Eye (tissue), 1 donor: ENCODE results near the gene CDH23.
A peak's percentile ranks its signal among the peaks of the same experiment; 100 is the strongest.

Source experiments
- DNase-seq: peaks from one replicate; pipeline ENCODE4 v3.0.0-alpha.2; 2015

The CDH23 gene

DNA sequence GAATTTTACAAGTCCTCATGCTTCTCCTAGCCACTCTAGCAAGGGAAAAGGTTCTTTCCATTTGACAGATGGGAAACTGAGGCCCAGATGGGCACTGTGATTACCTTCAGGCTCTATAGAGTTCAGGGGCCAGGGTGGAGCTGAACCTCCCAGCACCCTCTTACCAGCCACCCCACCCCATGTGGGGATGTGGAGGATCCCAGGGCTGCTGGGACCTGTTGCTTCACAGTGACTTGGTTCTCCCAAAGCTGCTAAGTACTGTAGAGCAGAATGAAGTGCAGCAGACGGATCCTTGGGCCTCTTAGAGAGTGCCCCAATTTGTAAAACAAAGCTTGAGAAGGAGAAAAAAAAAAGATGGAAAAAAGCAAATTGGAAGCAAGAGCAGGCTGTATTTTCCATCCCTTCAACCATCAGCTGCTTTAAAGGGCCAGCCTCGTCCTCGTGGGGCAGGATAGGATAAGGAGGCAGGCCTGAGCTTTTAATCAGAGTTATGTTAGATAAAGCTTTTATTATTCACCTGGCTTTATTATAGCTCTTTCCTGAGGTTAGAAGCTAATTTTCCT, 147.0 kb downstream of the CDH23 start:
- no peak for DNase-seq

DNA sequence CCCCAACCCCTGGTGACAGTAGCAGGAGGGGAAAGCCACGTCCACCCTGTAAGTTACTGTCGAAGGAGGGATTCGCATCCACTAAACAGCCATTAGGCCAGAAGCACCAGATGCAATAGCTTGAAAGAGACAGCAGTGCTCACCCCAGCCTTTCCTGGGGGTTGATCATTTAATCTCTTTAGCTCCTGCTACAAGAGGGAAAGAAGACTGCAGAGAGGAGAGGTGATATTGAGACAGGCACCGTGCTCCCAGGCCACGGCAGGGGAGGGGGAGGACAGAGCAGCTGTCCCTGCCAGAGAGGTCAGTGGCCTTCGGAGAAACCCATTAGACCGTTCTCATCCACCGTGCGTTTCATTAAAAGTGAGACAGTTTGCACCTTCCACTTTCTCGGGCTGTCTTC, 148.3 kb downstream of the CDH23 start:
- DNase-seq, result no peak

GRCh38 chr10:71546220-71546619, 149.5 kb downstream of the CDH23 start:
- DNase-seq, result no peak

- peak; percentile 55 for DNase-seq
These were observed 150.6 kb downstream of the CDH23 start for GRCh38 chr10:71547312-71547711.

DNA sequence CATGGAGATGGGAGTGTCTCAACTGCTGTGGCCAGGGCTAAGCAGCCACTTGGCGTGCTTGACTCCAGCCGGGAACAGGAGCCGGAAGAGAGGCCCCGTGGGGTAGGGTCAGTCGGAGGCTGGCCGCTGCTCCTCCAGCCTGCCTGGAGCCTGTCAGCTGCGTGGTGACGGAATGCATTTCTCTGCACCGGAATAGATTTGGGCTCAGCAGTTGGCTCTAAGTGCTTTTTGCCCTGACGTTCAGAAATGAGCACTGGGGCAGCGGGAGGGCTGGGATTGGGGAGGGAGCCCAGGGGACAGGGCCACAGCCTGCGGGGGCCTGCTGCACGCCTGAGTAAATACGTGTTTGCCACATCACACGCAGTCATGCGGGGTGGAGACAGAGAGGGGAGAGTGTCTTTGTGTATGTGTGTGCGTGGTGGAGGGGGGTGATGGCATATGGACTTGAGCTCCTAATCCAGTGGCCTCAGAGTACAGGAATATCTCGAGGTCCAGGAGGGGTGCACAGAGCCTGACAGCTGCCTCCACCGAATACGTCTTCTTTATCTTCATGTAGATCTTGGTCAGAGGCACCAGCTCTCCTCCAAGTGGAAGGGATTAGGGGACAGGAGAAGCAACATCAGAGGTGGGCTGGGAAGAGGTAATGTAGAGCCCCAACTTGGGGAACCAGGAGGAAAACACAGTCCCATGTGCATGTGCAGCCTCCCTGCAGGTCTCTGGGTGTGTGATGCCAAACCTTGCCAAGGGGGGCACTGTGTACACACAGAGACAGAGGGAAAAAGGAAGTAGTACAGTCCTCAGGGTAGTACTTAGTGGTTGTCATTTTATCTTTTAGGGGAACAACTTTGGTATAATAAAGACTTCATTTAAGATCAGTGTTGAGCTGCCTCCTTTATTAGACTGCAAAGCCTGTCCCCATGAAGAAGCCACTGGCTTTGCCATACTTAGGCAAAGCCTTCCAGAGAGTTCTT, 151.4 kb downstream of the CDH23 start:
- DNase-seq, result peak; percentile 94

DNA sequence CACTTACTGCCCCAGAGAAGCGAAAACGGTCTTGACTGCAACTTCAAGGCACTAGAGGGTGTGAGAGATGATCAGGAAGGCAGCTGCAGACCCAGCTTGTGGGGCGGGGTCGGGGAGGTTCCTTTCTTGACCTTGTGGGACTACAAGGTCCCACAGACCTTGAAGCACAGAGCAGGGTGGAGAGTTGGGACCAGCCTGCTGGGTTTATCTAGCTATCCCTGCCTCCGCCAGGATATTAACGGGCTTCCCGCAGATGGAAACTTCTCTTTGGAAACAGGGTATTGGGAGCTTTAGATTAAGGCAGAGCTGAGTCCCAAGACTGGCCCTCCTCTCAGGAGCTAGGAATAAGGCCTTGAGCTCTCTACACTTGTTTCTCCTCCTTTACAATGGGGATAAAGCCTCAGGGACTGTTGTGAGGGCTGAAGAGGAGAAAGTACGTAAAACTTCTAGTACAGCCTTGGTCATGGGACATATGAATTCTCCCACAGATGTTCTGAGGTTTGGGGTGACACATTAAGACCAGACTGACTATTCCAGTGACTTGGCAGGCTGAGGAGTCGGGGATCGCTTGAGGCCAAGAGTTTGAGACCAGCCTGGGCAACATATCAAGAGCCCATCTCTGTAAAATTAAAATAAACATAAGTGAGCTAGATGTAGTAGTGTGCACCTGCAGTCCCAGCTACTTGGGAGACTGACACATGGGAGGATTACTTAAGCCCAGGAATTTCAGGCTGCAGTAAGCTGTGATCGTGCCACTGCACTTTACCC, 153.2 kb downstream of the CDH23 start:
- no peak for DNase-seq

DNA sequence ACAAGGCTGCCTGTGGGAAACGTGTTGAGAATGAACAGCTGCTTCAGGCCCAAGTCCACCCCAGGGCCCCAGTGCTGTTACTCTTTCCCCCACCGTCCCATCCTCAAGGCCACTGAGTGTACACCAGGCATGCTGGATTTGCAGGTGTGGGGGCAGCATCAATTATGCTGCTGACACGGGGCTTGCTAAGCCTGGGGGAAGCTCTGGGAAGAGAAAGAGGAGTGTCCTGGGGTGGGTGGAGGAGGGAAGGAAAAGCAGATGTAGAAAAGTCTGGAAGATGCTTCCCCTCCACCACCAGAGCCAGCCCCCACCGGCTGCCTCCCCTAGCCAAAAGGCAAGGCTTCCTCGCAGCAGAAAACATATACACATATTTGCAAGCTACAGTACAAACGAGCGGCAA, 153.9 kb downstream of the CDH23 start:
- no peak for DNase-seq

DNA sequence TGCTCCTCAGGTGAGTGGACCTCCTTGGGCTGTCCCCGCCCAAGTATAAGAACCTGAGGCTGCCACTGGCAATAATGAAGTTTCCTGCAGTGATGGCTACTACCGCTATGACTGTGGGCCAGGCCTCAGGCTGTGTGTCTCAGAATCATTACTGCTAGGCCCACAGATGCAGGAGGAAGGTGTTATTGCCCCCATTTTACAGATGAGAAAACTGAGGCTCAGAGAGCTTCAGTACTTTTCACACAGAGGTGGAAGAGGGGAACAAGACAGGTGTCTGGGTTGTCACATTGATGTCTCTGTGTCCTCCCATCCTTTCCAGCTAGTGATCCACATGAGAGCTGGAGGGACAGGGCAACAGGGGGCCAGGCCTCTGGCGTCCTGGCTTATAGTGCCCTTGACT, 155.2 kb downstream of the CDH23 start:
- no peak for DNase-seq

DNA sequence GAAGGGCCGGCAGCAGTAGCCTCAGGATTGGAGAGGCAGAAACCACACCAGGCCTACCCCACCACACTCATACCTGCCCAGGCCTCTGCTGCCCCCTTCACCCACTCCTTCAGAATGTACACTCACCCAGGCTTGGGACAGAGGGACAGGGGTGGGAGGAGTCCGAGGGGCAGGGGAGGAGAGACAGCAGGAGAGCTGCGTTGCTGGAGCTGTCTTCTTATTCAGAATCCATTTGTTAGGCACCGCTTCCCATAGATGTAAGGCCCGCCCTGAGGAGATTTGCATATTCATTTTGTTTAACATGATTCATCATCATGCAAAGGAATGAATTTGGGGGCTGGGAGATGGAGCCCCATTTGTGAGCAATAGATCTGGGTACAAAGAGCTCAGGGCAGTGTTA, 156.7 kb downstream of the CDH23 start:
- peak; percentile 48 for DNase-seq

GRCh38 chr10:71554671-71555070, 158.0 kb downstream of the CDH23 start:
- no peak for DNase-seq

- DNase-seq, result no peak
These were observed 158.5 kb downstream of the CDH23 start for GRCh38 chr10:71555087-71555723.

DNA sequence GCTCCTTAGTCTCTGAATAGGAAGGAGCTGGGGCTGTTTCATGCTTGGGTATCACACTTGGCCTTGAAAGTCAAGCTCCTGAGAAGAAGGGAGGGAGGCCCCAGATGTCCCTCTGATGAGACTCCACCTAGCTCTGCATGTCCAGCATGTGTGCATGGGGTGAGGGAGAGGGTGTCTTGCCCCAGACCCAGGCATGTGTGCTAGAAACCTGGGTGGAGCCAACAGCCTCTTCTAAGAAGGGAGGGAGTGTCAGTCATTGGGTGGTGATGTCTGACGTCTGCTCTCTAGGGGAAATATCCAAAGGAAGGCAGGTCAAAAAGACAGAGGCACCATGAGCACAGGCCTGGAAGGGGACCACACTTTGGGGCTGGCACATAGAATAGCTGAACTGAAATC, 159.0 kb downstream of the CDH23 start:
- DNase-seq, result no peak

DNA sequence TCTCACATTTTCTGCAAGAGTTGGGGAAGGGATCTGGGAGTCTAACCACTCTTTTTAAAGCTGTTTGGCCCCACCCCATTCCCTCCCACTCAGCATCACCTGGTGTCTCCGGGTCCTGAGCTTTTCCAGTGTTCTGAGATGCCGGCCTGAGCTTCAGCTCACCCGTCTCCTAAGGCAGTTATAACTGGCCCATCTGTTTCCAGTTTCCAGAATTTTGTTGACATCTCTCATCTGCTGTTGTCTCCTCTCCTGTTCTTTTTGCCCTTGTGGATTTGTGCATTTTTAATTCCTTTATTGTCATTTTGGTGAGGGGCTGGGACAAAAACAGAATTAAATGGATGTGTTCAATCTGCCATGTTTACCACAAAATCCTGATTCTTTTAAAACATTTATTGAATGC, 162.3 kb downstream of the CDH23 start:
- DNase-seq, result no peak

GRCh38 chr10:71561003-71561574, 164.4 kb downstream of the CDH23 start:
- no peak for DNase-seq

- DNase-seq, result no peak
These were observed 165.5 kb downstream of the CDH23 start for GRCh38 chr10:71562181-71562580.

- no peak for DNase-seq
These were observed 166.2 kb downstream of the CDH23 start for GRCh38 chr10:71562904-71563303.

GRCh38 chr10:71564194-71564820, 167.6 kb downstream of the CDH23 start:
- DNase-seq, result peak; percentile 22

DNA sequence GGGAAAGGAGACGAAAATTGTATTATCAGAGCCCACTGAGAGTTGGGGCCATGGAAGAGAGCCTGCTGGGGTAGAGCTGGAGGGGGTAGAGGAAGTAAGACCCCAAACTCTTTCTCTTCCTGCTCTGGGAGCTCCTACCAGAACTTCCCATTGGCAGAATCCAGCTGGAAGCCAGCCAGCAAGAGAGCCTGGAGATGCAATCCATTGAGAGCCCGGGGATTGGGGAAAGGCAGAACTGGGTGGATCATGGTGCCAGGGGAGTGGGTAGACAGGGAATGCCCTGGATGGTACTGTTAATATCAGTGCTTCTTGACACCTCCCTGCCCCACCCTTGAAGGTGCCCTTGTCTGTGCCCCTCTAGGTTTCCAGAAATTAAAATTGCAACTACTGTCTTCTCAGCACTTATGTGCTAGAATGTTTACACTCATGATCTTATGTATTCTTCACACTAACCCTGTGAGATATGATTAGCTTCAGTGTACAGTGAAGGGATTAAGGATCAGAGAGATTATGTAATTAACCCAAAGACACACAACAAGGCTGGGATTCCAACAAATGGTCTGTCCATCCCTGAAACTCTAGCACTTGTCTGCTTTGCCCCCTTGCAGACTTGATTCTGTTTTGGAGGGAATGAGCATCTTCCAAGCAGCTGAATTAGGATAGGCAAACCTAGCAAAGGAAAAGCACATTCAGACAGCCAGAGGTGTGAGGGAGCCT, 168.7 kb downstream of the CDH23 start:
- no peak for DNase-seq

- no peak for DNase-seq
These were observed 170.3 kb downstream of the CDH23 start for GRCh38 chr10:71567006-71567405.

DNA sequence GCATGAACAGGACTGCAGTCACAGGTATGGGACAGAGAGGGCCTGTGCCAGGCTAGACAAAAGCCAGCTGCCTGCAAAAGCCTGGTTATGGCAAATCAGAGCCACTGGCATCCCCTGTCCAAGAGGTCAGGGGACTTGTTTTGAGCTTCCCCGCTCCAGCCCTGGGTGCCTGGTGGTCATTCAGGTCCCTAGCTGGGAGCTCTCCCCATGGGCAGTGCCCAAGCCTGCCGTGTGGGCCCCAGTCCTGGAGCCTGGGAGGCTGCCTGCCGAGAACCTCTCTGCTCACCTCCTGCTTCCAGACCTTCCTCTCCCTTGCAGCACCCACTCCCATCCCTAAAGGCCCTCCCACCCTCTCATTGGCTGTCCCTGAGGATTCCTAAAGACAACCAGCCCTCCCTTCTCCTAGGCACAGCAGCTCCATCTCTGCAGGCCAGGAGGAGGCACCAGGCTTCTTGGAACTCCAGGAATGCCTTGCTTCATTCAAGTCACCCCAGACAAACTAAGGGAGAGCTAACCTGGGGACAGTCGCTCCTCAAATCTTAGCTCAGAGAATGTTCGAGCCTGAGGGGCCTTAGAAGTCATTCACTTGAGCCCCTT, 172.3 kb downstream of the CDH23 start:
- DNase-seq, result no peak
